Forelimb muscle (tissue), 1 donor: ENCODE data around the gene AKNAD1. TPM values are rescaled to one million over a fixed set of nuclear protein-coding genes. Genes with fewer than 3 reads are reported as not detected.
"Not testable (repeated sequence)": the region's sequence is repeated elsewhere in the genome, so short reads cannot be mapped to it uniquely, and the experiment has no call there.

Experiments used
- DNase-seq: peaks from one replicate; pipeline ENCODE4 v3.0.0-alpha.2; 2013; ENCODE audit warnings: low read depth
- polyA plus RNA-seq: library from polyadenylated mRNA; unstranded; fragments of 120-200 nt; gene quantifications from one replicate; pipeline ENCODE4 v1.2.1, GENCODE V29; 2013; ENCODE audit not compliant: insufficient read length

AKNAD1 gene
- polyA plus RNA-seq, 1 donor: 2.2 TPM

DNA sequence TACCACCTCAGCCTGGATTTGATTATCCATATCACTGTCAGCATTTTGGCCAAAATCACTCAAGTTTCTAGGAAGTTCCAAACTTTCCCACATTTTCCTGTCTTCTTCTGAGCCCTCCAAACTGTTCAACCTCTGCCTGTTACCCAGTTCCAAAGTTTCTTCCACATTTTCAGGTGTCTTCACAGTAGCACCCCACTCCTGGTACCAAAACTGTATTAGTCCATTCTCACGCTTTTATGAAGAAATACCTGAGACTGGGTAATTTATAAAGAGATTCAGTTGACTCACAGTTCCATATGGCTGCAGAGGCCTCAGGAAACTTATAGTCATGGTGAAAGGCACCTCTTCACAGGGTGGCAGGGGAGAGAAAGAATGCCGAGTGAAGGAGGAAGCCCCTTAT is 71.0 kb downstream of the AKNAD1 start:
- DNase-seq: no peak

DNA sequence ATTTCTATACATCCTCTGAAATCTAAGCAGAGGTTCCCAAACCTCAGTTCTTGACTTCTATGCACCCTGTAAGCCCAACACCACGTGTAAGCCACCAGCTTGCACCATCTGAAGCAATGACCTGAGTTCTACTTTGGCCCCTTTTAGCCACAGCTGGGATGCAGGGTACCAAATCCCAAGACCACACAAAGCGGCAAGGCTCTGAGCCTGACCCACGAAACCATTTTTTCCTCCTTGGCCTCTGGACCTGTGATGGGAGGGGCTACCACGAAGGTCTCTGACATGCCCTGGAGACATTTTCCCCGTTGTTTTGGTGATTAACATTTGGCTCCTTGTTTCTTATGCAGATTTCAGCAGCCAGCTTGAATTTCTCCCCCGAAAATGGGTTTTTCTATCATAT is 71.6 kb downstream of the AKNAD1 start:
- no peak for DNase-seq

DNA sequence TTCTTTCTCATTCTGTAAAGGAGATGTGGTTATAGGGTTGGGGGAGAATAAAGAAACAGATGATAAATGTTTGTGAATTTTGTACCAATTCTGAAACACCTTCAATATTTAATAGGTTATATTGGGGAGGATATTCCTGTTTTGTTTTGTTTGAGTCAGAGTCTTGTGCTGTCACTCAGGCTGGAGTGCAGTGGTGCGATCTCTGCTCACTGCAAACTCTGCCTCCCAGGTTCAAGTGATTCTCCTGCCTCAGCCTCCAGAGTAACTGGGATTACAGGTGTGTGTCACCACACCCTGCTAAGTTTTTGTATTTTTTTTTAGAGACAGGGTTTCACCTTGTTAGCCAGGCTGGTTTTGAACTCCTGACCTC is 75.3 kb downstream of the AKNAD1 start:
- DNase-seq: not testable (repeated sequence)

DNA sequence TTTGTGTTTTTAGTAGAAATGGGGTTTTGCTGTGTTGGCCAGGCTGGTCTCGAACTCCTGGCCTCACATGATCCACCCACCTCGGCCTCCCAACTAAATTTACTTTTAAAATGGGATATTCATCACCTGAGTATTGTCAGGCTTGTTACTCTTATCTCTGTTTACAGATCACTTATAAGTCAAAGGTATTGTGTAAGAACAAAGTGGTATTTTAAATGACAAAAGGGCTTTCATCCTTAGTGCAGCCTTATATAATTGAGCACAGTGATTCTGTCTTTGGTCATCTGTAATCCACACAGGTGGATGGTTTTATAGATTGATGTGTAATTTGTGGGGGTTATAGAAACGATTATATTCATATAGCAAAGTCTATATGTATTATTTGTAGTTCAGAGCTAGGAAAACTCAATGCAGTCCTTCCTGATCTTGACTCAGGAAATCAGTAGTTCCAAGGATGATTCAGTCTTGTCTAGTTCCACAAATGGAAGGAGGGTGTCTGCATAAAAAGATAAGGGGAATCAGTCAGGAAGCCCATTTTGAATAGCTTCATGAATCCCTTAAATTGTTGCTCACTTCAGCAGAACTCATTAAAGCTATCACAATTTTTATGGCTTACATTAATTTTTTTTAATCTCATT is 75.8 kb downstream of the AKNAD1 start:
- DNase-seq: no peak

DNA sequence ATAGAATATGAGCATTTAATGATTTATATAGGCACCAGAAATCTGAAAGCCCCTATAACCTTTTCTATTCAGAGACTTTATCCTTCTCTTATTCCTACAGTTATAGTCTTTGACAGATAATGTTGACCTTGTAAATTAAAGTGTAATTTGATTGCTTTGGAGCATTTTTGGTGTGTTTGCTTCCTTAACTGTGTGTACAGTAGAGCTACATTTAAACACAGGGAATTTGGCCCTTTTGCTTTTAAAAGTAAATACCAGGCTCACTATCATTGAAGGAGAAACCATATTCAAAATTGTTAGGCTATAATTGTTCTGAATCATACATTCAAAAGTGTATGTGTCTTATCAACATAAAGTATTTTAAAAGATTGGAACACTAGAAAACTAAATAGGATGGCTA is 77.4 kb downstream of the AKNAD1 start:
- no peak for DNase-seq

DNA sequence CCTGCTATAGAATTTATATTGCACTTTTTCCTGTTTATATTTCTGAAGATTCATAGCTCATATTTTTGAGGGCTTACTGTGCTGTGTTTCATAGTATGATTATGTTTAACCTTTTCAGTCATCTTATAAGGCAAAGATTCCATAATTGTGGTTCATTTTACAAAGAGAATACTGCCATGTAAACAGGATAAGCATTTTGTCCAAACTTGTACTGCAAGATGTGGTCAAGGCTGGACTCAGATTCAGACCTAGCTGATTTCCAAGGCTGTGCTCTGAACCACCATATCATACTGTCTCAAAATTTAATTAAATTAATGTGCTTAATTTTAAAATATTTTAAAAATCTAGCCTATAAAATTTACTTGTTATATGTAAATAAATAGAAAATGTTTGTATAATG is 79.1 kb downstream of the AKNAD1 start:
- DNase-seq: no peak

DNA sequence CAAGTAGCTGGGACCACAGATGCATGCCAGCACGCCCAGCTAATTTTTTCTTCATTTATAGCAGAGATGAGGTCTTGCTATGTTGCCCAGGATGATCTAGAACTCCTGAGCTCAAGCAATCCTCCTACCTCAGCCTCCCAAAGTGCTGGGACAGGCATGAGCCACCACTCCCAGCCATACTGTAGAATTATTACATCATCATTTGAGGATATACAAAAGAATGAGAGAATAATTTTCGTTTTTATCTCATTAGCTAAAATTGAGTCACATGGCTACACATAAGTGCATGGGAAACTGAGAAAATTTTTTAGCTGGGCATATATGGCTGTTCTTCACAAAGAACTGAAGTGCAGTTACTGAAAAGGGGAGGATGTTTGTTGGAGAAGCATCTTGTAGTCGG is 89.2 kb downstream of the AKNAD1 start:
- no peak for DNase-seq

DNA sequence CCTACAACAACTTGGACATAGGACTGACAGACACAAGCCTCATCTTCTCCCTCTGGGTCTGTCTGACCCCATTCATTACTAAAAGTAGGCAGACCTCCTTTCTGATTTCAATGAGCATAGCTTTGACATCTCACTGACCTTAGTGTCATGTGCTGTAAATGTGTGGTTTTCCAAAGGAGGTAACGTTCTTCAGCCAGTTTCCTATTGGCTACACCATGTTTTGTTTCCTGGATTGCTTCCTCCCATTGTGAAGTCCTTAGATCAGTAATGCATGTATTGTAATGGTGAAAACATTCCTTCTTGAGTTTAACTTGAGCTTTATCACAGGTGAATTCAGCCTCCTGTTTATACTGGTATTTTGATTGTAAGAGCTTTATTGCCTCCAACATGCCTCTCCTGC is 89.8 kb downstream of the AKNAD1 start:
- DNase-seq: no peak

Other genes with a start within 250 kb of the AKNAD1 start
- gene HENMT1, start 196.0 kb downstream of the AKNAD1 start, polyA plus RNA-seq: 21.4 TPM
- 46.9 TPM for gene PRPF38B, start 164.8 kb downstream of the AKNAD1 start, polyA plus RNA-seq
- not detected for gene FNDC7, start 144.2 kb downstream of the AKNAD1 start, polyA plus RNA-seq
- 33.3 TPM for gene STXBP3, start 110.4 kb downstream of the AKNAD1 start, polyA plus RNA-seq
- 45.9 TPM for gene GPSM2, start 19.9 kb upstream of the AKNAD1 start, polyA plus RNA-seq
- 38.7 TPM for gene CLCC1, start 106.4 kb upstream of the AKNAD1 start, polyA plus RNA-seq
- gene WDR47, start 185.0 kb upstream of the AKNAD1 start, polyA plus RNA-seq: 13.0 TPM
- 37.8 TPM for gene TAF13, start 218.9 kb upstream of the AKNAD1 start, polyA plus RNA-seq
- 37.6 TPM for gene TMEM167B, start 233.7 kb upstream of the AKNAD1 start, polyA plus RNA-seq